Activated CD4-positive, alpha-beta T cell treated with anti-CD3 and anti-CD28 coated beads, Interleukin-2, amount 10 ng/mL, durations not matched to agents 7 days and 5 days (primary cell): ENCODE data around the gene ALAS1. TPM values are rescaled to one million over a fixed set of nuclear protein-coding genes. Genes with fewer than 3 reads are reported as not detected.

Source experiments
- CTCF ChIA-PET: fragments of 350-600 bp; sonication (Branson Sonifier 250); formaldehyde crosslinking; loops from one replicate; lab custom pipeline; 2021; ENCODE audit warnings: antibody characterized with exemption; lab: Charles Lee
- POLR2A ChIA-PET: fragments of 350-600 bp; sonication (Branson Sonifier 250); formaldehyde crosslinking; loops from one replicate; lab custom pipeline; 2021; ENCODE audit warnings: antibody characterized with exemption; lab: Charles Lee
- DNase-seq: peaks from one replicate; pipeline ENCODE4 v3.0.0-alpha.2; 2020
- H3K27ac Mint-ChIP-seq: one replicate; pipeline ENCODE4 v1.8.0; 2021; ENCODE audit warnings: mild to moderate bottlenecking, moderate library complexity, mixed read lengths
- H3K27me3 Mint-ChIP-seq: one replicate; pipeline ENCODE4 v1.8.0; 2021; ENCODE audit warnings: mixed read lengths
- H3K36me3 Mint-ChIP-seq: one replicate; pipeline ENCODE4 v1.8.0; 2021; ENCODE audit warnings: low read depth, mixed read lengths
- H3K4me1 Mint-ChIP-seq: one replicate; pipeline ENCODE4 v1.8.0; 2021; ENCODE audit warnings: mixed read lengths
- H3K4me3 Mint-ChIP-seq: one replicate; pipeline ENCODE4 v1.8.0; 2021; ENCODE audit warnings: mild to moderate bottlenecking, moderate library complexity, mixed read lengths
- H3K9me3 Mint-ChIP-seq: one replicate; pipeline ENCODE4 v1.8.0; 2021; ENCODE audit warnings: mixed read lengths
- total RNA-seq, 2 experiments: library from RNA; stranded (reverse); gene quantifications; one replicate each; pipeline ENCODE4 v1.2.3, GENCODE V29; 2021

ALAS1 gene
- total RNA-seq, 2 experiments from 2014 or later = 47.5 to 58.4 TPM

DNA sequence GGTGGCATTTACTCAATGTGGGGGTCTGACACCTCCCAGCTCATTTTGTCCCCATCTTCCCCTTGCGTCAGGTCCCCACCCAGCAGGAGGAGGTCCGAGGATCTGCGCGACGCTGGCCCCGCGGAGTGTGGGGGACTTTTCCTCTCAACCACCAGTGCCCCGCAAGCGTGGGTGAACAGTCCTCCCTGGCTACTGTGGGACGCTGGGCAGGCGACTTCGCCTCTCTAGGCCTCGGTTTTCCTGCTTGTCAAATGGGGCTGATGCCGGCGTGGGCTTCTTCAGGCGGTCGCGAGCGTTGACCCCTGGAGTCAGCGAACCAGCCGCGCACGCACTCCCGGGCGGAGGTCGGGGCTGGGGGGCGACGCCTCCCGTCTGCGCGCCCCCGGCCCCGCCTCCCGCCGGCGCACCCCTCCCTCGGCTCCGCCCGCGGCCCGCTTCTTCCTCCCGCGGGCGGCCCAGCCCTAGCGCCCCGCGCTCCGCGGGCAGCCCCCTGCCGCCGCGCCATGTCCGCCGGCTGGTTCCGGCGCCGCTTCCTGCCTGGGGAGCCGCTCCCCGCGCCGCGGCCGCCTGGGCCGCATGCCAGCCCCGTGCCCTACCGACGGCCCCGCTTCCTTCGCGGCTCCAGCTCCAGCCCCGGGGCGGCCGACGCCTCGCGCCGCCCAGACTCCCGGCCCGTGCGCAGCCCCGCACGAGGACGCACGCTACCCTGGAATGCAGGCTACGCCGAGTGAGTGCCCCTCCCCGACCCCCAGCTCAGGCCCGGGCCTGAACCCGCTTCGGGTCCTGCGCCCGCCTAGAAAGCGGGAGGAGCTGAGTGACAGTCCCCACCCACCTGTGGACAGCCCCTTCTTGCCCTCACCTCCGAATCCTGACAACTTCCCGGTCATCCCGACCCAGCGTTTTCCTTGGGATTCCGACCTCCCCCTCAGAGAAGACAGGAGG lies 47.6 kb downstream of the ALAS1 start, which contains the start of gene PPM1M:
Gene PPM1M (plus strand): TSS at position 438 of the 942 bp plus-strand sequence. CDS start 66 bp downstream, at position 504.
- H3K27ac Mint-ChIP-seq = peak within 1 kb of the TSS; percentile 93
- no peaks in the 10 kb centered on the region for H3K27me3 Mint-ChIP-seq
- peak within 1 kb of the TSS; percentile 86 for H3K4me3 Mint-ChIP-seq
- DNase-seq = peak; percentile 63
- ChIA-PET CTCF (interaction anchor here (0.6 to 2.1 kb wide), 8 partner anchors 13 to 36 kb away, joined by 3 to 7 read pairs (median 4); no protein-coding TSS in a partner anchor), POLR2A (interaction anchor here (1.2 kb wide), 1 partner anchor 32 kb away, joined by 4 read pairs; no protein-coding TSS in a partner anchor)
- H3K4me1 Mint-ChIP-seq = peaks cover 84% of the 10 kb centered on the region
- peaks cover 60% of the 10 kb centered on the region for H3K36me3 Mint-ChIP-seq
- no peaks in the 10 kb centered on the region for H3K9me3 Mint-ChIP-seq

DNA sequence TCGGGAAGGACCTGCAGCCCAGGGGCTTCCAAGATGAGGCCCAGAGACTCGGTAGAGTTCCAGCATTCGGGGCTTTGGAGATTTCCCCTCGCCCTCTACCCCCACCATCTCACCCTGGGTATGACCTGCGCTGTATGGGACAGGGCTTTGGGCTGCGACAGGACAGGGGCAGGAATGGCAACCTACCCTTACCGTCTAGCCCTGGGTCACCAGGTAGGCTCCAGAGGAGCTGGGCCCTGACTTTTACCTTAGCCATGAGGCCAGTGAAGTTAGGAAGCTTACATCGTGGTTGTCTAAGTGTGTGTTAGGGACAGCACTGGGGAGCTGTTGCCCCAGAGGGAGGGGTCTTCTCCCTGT lies 48.3 kb downstream of the ALAS1 start:
- ChIA-PET POLR2A (no interaction called here), CTCF (interaction anchor here (1.0 to 1.8 kb wide), 6 partner anchors 12 to 35 kb away, joined by 3 to 7 read pairs (median 4); no protein-coding TSS in a partner anchor)
- Mint-ChIP-seq H3K4me3 (peak overlapping the region; percentile 86), H3K4me1 (peaks cover 80% of the 10 kb centered on the region), H3K9me3 (no peaks in the 10 kb centered on the region), H3K27me3 (no peaks in the 10 kb centered on the region), H3K36me3 (peaks cover 56% of the 10 kb centered on the region), H3K27ac (peak overlapping the region; percentile 93)
- no peak for DNase-seq

DNA sequence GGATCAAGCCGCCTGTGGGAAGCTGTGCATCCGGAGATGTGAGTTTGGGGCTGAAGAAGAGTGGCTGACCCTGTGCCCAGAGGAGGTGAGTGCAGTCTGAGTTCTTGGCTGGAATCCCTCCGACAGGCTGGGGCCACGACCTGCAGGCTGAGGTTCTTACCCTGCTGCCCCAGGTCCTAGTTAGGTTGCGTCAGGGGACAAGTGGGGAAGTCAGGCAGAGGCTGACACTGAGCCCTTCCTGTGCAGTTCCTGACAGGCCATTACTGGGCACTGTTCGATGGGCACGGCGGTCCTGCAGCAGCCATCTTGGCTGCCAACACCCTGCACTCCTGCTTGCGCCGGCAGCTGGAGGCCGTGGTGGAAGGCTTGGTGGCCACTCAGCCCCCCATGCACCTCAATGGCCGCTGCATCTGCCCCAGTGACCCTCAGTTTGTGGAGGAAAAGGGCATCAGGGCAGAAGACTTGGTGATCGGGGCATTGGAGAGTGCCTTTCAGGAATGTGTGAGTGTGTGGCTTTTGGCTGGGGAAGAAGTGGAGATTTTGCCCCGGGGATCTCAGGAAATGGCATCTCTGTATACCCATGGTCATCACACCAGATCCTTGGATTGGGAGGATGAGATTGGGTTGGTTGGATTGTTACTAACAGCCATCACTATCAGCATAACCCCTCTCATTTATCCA lies 48.9 kb downstream of the ALAS1 start:
- Mint-ChIP-seq H3K9me3 (no peaks in the 10 kb centered on the region), H3K27me3 (no peaks in the 10 kb centered on the region), H3K27ac (peak overlapping the region; percentile 93), H3K4me1 (peaks cover 79% of the 10 kb centered on the region), H3K36me3 (peaks cover 57% of the 10 kb centered on the region), H3K4me3 (peak overlapping the region; percentile 86)
- no peak for DNase-seq
- CTCF ChIA-PET = interaction anchor here (1.0 to 2.6 kb wide), 7 partner anchors 12 to 35 kb away, joined by 3 to 15 read pairs (median 5); partner anchors contain the start of gene WDR82
- POLR2A ChIA-PET = no interaction called here

DNA sequence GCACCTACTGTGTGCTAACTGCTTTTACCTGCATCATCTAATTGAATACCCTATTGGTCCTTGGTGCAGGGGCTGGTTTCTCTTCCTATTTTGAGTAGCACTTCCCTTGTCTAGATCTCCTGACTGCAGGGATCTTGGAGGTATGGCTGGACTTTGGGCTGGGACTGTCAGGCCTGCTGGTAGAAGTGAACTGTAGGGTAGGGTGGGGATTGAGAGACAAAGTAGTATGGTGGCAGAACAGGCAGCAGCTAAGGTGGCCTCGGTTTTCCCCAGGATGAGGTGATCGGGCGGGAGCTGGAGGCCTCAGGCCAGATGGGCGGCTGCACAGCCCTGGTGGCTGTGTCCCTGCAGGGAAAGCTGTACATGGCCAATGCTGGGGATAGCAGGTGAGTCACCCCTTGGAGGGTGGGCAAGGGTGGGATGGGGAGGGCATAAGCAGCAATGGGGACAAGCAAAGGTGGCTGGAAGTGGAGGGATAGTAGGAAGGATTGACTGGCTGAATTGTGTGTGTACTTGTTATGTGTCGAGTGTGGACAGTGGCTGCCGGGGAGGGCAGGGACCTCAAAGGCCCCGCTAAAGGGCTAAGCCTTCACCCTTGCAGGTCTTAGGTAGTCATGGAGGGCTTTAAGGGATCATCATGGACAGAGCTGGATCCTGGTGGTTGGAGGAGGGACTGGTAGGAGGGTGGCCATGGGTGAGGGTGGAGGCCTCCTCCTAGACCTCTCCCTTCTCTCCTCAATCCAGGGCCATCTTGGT lies 49.6 kb downstream of the ALAS1 start:
- Mint-ChIP-seq H3K4me1 (peaks cover 81% of the 10 kb centered on the region), H3K27ac (peak overlapping the region; percentile 93), H3K4me3 (peak overlapping the region; percentile 86), H3K36me3 (peaks cover 59% of the 10 kb centered on the region), H3K9me3 (no peaks in the 10 kb centered on the region), H3K27me3 (no peaks in the 10 kb centered on the region)
- ChIA-PET POLR2A (no interaction called here), CTCF (interaction anchor here (0.9 to 2.6 kb wide), 9 partner anchors 8 to 31 kb away, joined by 3 to 15 read pairs (median 5); partner anchors contain the start of genes TWF2 and WDR82)
- no peak for DNase-seq

DNA sequence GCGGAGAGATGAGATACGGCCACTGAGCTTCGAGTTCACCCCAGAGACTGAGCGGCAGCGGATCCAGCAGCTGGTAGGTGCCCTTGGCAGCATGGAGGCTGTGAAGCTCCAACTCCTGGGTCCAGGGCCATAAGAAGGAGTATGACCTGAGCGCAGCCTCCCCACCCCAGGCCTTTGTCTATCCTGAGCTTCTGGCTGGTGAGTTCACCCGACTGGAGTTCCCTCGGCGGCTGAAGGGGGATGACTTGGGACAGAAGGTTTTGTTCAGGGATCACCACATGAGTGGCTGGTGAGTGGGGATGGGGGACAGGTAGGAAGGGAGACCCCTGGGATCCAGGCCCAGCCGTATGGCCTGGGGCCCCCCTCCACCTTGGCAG lies 50.2 kb downstream of the ALAS1 start:
- Mint-ChIP-seq H3K4me1 (peaks cover 83% of the 10 kb centered on the region), H3K27me3 (no peaks in the 10 kb centered on the region), H3K4me3 (peak overlapping the region; percentile 86), H3K9me3 (no peaks in the 10 kb centered on the region), H3K36me3 (peaks cover 65% of the 10 kb centered on the region), H3K27ac (peak overlapping the region; percentile 93)
- CTCF ChIA-PET = interaction anchor here (0.9 to 2.9 kb wide), 10 partner anchors 9 to 36 kb away, joined by 3 to 15 read pairs (median 6); partner anchors contain the start of genes TWF2 and WDR82
- DNase-seq = no peak
- POLR2A ChIA-PET = no interaction called here

DNA sequence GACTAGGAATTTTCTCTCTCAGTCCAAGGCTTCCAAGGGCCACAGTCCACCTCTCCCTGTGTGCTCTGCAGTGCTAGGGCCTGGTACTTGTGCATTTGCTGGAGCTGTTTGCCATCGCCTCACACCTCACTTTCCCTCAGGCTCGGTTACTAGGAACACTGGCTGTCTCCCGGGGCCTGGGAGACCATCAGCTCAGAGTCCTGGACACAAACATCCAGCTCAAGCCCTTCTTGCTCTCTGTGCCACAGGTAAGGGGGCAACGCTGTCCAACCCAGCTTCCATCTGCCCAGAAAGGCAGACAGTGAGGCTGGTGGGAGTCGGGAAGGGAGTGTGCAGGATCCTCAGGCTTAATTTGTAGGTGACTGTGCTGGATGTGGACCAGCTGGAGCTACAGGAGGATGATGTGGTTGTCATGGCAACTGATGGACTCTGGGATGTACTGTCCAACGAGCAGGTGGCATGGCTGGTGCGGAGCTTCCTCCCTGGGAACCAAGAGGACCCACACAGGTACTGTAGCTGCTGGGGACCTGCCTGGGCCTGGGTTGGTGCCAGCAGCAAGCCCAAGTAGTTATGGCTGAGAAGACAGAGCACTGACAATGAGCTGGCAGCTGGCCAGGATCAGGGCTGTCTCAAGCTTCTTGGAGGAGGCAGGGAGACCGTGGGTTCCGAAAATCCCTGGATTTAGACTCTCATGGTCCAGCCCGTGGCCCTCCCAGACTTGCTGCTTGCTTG lies 51.0 kb downstream of the ALAS1 start:
- POLR2A ChIA-PET = no interaction called here
- DNase-seq = no peak
- no peaks in the 10 kb centered on the region for H3K9me3 Mint-ChIP-seq
- H3K4me1 Mint-ChIP-seq = peaks cover 83% of the 10 kb centered on the region
- H3K27me3 Mint-ChIP-seq = no peaks in the 10 kb centered on the region
- peak overlapping the region; percentile 28 for H3K4me3 Mint-ChIP-seq
- peaks cover 68% of the 10 kb centered on the region for H3K36me3 Mint-ChIP-seq
- peak overlapping the region; percentile 80 for H3K27ac Mint-ChIP-seq
- CTCF ChIA-PET = interaction anchor here (0.9 to 5.4 kb wide), 14 partner anchors 9 to 90 kb away, joined by 3 to 45 read pairs (median 6); partner anchors contain the start of genes TWF2 and WDR82

DNA sequence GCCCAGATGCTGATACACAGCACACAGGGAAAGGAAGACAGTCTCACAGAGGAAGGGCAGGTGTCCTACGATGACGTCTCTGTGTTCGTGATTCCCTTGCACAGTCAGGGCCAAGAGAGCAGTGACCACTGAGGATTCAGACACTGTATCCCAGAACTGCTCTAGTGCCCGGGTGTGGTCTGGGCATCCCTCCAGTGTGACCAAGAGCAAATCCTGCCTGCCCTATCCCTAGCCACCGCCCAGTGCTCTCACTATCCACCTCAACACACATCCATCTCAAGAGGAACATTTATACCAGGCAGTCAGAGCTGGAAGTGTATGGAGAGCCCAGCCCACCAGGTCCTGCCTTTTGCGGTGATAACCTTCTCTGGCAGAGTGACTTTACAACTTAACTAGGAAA lies 51.7 kb downstream of the ALAS1 start:
- no peaks in the 10 kb centered on the region for H3K9me3 Mint-ChIP-seq
- peak overlapping the region; percentile 79 for H3K27ac Mint-ChIP-seq
- H3K36me3 Mint-ChIP-seq = peaks cover 72% of the 10 kb centered on the region
- peaks cover 83% of the 10 kb centered on the region for H3K4me1 Mint-ChIP-seq
- no peaks in the 10 kb centered on the region for H3K27me3 Mint-ChIP-seq
- POLR2A ChIA-PET = no interaction called here
- DNase-seq = no peak
- H3K4me3 Mint-ChIP-seq = no peak overlapping the region
- CTCF ChIA-PET = interaction anchor here (0.6 to 5.4 kb wide), 10 partner anchors 9 to 169 kb away, joined by 3 to 45 read pairs (median 8); partner anchors contain the start of gene WDR82

DNA sequence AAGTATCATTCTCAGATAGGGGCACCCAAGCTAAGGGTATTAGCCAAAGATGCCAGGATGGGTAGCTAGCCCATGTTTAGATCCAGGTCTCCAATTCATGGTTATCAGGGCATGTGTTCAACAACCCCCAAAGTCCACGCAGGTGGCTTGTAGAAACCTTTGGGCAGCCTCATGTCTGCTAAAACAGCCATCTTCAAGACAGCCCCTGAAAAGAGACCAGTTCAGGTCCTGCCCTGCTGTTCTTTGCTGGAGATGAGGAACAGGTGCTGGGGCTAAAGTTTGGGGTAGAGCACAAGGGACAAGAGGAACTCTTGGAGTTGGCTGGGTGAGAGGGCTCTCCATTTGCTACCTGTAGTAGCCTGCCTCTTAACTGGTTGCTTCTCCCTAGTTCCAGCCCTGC lies 52.2 kb downstream of the ALAS1 start:
- Mint-ChIP-seq H3K9me3 (no peaks in the 10 kb centered on the region), H3K4me1 (peaks cover 82% of the 10 kb centered on the region), H3K27ac (peak overlapping the region; percentile 79), H3K4me3 (no peak overlapping the region), H3K27me3 (no peaks in the 10 kb centered on the region), H3K36me3 (peaks cover 77% of the 10 kb centered on the region)
- CTCF ChIA-PET = interaction anchor here (0.6 to 5.4 kb wide), 10 partner anchors 10 to 168 kb away, joined by 3 to 45 read pairs (median 8); partner anchors contain the start of gene WDR82
- no peak for DNase-seq
- POLR2A ChIA-PET = no interaction called here

DNA sequence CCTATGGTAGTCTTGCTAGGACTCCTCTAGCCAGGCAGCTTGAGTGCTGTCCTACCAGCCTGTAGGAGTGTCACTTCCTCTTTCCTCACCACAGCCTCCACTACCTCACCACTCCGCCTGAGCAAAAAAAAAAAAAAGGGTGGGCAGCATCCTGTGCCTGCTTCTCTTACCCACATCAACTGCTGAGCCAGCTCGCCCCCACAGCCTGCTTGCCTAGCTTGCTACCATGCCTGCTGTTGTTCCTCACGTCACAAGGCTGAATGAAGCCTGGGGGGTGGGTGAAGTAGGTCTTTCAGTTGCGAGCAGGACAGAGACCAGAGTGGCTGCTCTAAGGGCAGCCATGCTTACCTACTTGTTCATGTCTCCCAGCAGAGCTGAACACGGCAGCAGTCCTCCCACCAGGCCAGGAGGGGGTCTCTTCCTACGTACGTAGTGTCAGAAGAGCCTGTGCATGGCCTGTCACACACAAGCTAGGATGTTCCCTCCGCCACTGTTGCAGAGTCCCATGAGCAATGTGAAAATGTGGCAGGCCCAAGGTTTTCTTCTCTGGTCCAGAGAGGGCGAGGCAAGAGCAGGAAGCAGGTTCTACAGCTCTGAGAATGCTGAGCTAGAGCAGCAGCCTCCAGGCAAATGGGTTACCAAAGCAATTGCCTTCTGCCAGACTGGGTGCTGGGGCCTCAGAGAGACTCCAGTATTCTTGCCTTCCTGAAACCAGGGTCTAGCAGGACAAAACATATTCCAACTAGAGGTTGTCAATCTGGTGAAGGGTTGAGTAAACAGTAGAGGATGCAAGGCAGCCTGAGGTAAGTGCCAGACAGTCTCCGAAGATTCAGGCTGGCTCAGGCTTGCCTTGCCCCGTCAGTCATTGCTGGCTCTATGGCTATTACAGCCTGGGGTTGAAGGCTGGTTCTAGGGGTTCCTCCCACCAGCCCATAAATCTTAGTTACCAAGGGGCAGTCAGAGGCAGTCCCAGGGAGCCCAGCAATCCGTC lies 55.6 kb downstream of the ALAS1 start:
- CTCF ChIA-PET = interaction anchor here (0.7 to 5.4 kb wide), 15 partner anchors 10 to 160 kb away, joined by 3 to 45 read pairs (median 9); partner anchors contain the start of gene WDR82

DNA sequence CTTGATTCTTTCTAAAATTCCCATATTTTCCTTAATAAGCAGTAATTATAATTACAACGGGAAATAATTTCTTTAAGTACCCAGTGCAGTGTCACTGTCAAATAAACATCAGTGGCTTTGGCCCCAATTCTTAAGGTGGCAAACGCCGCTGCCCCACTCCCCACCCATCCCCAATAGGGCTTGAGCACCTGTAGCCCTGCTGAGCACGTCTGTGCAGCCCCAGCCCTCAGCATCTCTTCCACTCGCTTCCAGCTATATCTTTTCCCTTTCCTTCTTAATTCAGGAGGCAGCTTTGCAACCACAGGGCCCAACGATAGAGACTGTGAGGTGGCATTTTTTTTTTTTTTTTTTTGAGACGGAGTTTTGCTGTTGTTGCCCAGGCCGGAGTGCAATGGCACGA lies 56.6 kb downstream of the ALAS1 start:
- H3K4me3 Mint-ChIP-seq = peak overlapping the region; percentile 41
- DNase-seq = no peak
- POLR2A ChIA-PET = interaction anchor here (1.7 kb wide), 1 partner anchor 11 kb away, joined by 4 read pairs; no protein-coding TSS in a partner anchor
- peaks cover 88% of the 10 kb centered on the region for H3K36me3 Mint-ChIP-seq
- H3K27ac Mint-ChIP-seq = peak overlapping the region; percentile 97
- H3K9me3 Mint-ChIP-seq = no peaks in the 10 kb centered on the region
- CTCF ChIA-PET = interaction anchor here (1.5 to 5.4 kb wide), 3 partner anchors 23 to 84 kb away, joined by 3 to 45 read pairs (median 13); partner anchors contain the start of gene WDR82
- H3K4me1 Mint-ChIP-seq = peaks cover 91% of the 10 kb centered on the region
- no peaks in the 10 kb centered on the region for H3K27me3 Mint-ChIP-seq

More for the DNA sequence above, 55.6 kb downstream of the ALAS1 start:
- DNase-seq = peak; percentile 91
- Mint-ChIP-seq H3K4me3 (peak overlapping the region; percentile 75), H3K9me3 (no peaks in the 10 kb centered on the region), H3K27ac (peak overlapping the region; percentile 97), H3K4me1 (peaks cover 91% of the 10 kb centered on the region), H3K27me3 (no peaks in the 10 kb centered on the region), H3K36me3 (peaks cover 88% of the 10 kb centered on the region)
- POLR2A ChIA-PET = interaction anchor here (0.6 to 2.5 kb wide), 5 partner anchors 10 to 24 kb away, joined by 3 to 15 read pairs (median 4); partner anchors contain the start of gene WDR82
